OCI-LY7 (cell line): ENCODE measurements around the gene NCOA3. TPM values are rescaled to one million over a fixed set of nuclear protein-coding genes. Genes with fewer than 3 reads are reported as not detected.

Experiments used
- Bru-seq: library from RNA; stranded (reverse); fragments of 400-500 nt; gene quantifications from one replicate; lab custom pipeline; 2021; lab: Mats Ljungman, UMichigan
- BruChase-seq, 2 experiments: library from RNA; stranded (reverse); fragments of 400-500 nt; gene quantifications; one replicate each; lab custom pipeline; 2021; lab: Mats Ljungman, UMichigan
- BruUV-seq: library from RNA; stranded (reverse); fragments of 400-500 nt; replicated peaks from 2 replicates; lab custom pipeline; 2021; lab: Mats Ljungman, UMichigan
- CTCF ChIA-PET: fragments of 300-600 bp; sonication (Branson Sonifier 250); formaldehyde crosslinking; loops from one replicate; lab custom pipeline; 2022; ENCODE audit warnings: antibody characterized with exemption; ENCODE audit not compliant: unreplicated experiment; lab: Charles Lee
- POLR2A ChIA-PET: fragments of 300-600 bp; sonication (Branson Sonifier 250); formaldehyde crosslinking; loops from one replicate; lab custom pipeline; 2022; ENCODE audit warnings: antibody characterized with exemption; lab: Charles Lee
- DNase-seq: peaks from one replicate; pipeline ENCODE4 v3.0.0-alpha.2; 2015; ENCODE audit warnings: low spot score
- H2AFZ ChIP-seq: fragments of 200-600 bp; sonication (generic), shearing (Covaris generic); 2 replicates; pipeline ENCODE4 v1.6.1; 2014; ENCODE audit warnings: mild to moderate bottlenecking, antibody characterized with exemption, low read length, moderate library complexity
- H3K27ac ChIP-seq: fragments of 200-600 bp; sonication (generic); 2 replicates; pipeline ENCODE4 v1.5.1; 2014; ENCODE audit warnings: mixed run types, low read depth, mild to moderate bottlenecking, moderate library complexity, low read length, inconsistent platforms; ENCODE audit not compliant: poor library complexity, severe bottlenecking
- H3K36me3 ChIP-seq: fragments of 200-600 bp; sonication (generic); 2 replicates; pipeline ENCODE4 v1.6.1; 2014; ENCODE audit warnings: mild to moderate bottlenecking, antibody characterized with exemption, low read length, moderate library complexity, mixed read lengths; ENCODE audit not compliant: insufficient read depth
- H3K4me1 ChIP-seq: fragments of 200-600 bp; sonication (generic); 2 replicates; pipeline ENCODE4 v1.5.1; 2014; ENCODE audit warnings: mild to moderate bottlenecking, low read length; ENCODE audit not compliant: insufficient read depth, poor library complexity, severe bottlenecking
- H3K4me2 ChIP-seq: fragments of 200-600 bp; sonication (generic); 2 replicates; pipeline ENCODE4 v1.6.1; 2014; ENCODE audit warnings: mild to moderate bottlenecking, low read length
- H3K4me3 ChIP-seq: fragments of 200-600 bp; sonication (generic); 2 replicates; pipeline ENCODE4 v1.5.1; 2014; ENCODE audit warnings: mild to moderate bottlenecking, low read depth, low read length; ENCODE audit not compliant: poor library complexity, severe bottlenecking
- H3K79me2 ChIP-seq: fragments of 200-600 bp; sonication (generic); 2 replicates; pipeline ENCODE4 v1.6.1; 2016; ENCODE audit warnings: low read depth, mild to moderate bottlenecking, low read length, moderate library complexity, mixed read lengths; ENCODE audit not compliant: insufficient read depth
- H3K9me2 ChIP-seq: fragments of 200-600 bp; sonication (generic); 2 replicates; pipeline ENCODE4 v1.6.1; 2016; ENCODE audit warnings: mild to moderate bottlenecking, low read length, mixed read lengths; ENCODE audit not compliant: insufficient read depth
- H3K9me3 ChIP-seq: fragments of 200-600 bp; sonication (generic); 2 replicates; pipeline ENCODE4 v1.6.1; 2014; ENCODE audit warnings: mild to moderate bottlenecking, mixed run types, low read length, mixed read lengths
- H4K20me1 ChIP-seq: fragments of 200-600 bp; sonication (generic); 2 replicates; pipeline ENCODE4 v1.6.1; 2014; ENCODE audit warnings: mild to moderate bottlenecking, antibody characterized with exemption, low read length, moderate library complexity, mixed read lengths; ENCODE audit not compliant: insufficient read depth
- CTCF ChIP-seq: fragments of 200-600 bp; sonication (generic); conservative IDR thresholded peaks from 2 replicates; pipeline ENCODE4 v1.5.1; 2014; ENCODE audit warnings: mild to moderate bottlenecking, antibody characterized with exemption, low read length, moderate library complexity, mixed read lengths
- EZH2phosphoT487 ChIP-seq: fragments of 200-600 bp; sonication (generic); IDR thresholded peaks from 2 replicates; pipeline ENCODE4 v1.6.1; 2018; ENCODE audit warnings: low read depth, borderline replicate concordance, mild to moderate bottlenecking, mixed run types, antibody characterized with exemption, low read length, moderate library complexity, mixed read lengths
- intact Hi-C: fragments of 100-400 bp; cut with micrococcal nuclease; formaldehyde crosslinking; loops from one replicate; pipeline ENCODE4 v1.10.0; 2022; ENCODE audit not compliant: unreplicated experiment
- long read RNA-seq: library from polyadenylated mRNA; stranded (forward); transcript quantifications from one replicate; pipeline ENCODE4 v2.0.0, GENCODE V29; 2022
- total RNA-seq, 2 experiments: library from RNA; depleted of rRNA in 1 of 2; stranded (reverse); fragments of >200 nt in 1 of 2; shearing (Covaris generic) in 1 of 2; gene quantifications; 2 replicates each; pipeline ENCODE4 v1.2.3, GENCODE V29; 2014 to 2022

Gene NCOA3
- total RNA-seq (2014; rRNA removed; shearing (Covaris generic)) (45.4 and 50.5 TPM in 2 replicates), total RNA-seq (2022) (75.6 and 86.5 TPM in 2 replicates), Bru-seq, nascent RNA (percentile 96 among the genes with signal in this experiment), BruChase-seq, experiment 1, labeled RNA remaining after a 6-hour chase (percentile 94 among the genes with signal in this experiment), BruChase-seq, experiment 2, labeled RNA remaining after a 2-hour chase (percentile 95 among the genes with signal in this experiment)
- long read RNA-seq, full-length matches to known transcripts = 4 of 67 reads
- long read RNA-seq, partial matches to known transcripts = 26 of 67 reads
- long read RNA-seq, other reads (novel, unspliced or antisense) = 37 of 67 reads

GRCh38 chr20:47501482-47502270, at the start of gene NCOA3:
Gene NCOA3 (plus strand): TSS chr20:47501887. CDS start chr20:47622248, 120,361 bp downstream.
- POLR2A ChIA-PET = interaction anchor here (0.5 to 4.1 kb wide), 23 partner anchors 8 to 240 kb away, joined by 3 to 47 read pairs (median 5); no protein-coding TSS in a partner anchor
- Histone ChIP-seq H3K4me3 (peak within 1 kb of the TSS; percentile 82), H3K9me2 (no peaks in the 10 kb centered on the region), H3K9me3 (no peaks in the 10 kb centered on the region), H3K79me2 (peaks cover 64% of the 10 kb centered on the region), H4K20me1 (peaks cover 14% of the 10 kb centered on the region; the same call in 1 of the 2 replicates), H3K4me2 (peak within 1 kb of the TSS; percentile 83), H3K4me1 (peaks cover 49% of the 10 kb centered on the region), H2AFZ (peak within 1 kb of the TSS; percentile 32; the same call in 1 of the 2 replicates), H3K36me3 (peaks cover 12% of the 10 kb centered on the region), H3K27ac (peak within 1 kb of the TSS; percentile 80)
- peak; percentile 98 for DNase-seq
- BruUV-seq = no TSS peak
- TF ChIP-seq EZH2phosphoT487 (no peak), CTCF (peak; percentile 45)
- CTCF ChIA-PET = interaction anchor here (0.8 to 1.8 kb wide), 3 partner anchors 8 to 119 kb away, joined by 3 to 8 read pairs (median 3); no protein-coding TSS in a partner anchor
- intact Hi-C loops = loop anchor here (1.0 to 5.0 kb wide), 7 partner anchors 14 to 229 kb away; no protein-coding TSS in a partner anchor

DNA sequence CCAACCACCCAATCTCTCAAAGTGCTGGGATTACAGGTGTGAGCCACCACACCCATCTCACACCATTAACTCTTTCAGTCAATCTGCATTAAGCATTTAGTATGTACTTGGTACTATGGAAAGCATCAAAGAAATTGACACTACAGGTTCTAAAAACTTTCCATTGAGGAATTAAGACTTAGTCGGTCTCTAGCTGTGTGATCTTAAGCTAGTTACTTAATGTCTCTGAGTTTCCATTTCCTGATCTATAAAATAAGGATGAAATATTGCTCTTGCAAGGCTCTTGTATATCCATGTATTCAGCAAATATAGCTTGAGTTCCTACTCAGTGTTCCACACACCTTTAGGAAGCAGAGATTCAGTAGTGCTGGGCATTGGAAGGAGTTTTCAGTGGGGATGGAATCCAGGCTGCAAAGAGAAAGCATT, 48.9 kb upstream of the NCOA3 start:
- POLR2A ChIA-PET = interaction anchor here (0.5 to 7.7 kb wide), 17 partner anchors 8 to 176 kb away, joined by 3 to 60 read pairs (median 5); partner anchors contain the start of gene NCOA3
- Histone ChIP-seq H3K4me1 (peaks cover 66% of the 10 kb centered on the region), H4K20me1 (no peaks in the 10 kb centered on the region), H3K9me3 (no peaks in the 10 kb centered on the region), H3K9me2 (no peaks in the 10 kb centered on the region), H3K4me2 (peak overlapping the region; percentile 50), H3K36me3 (no peaks in the 10 kb centered on the region), H3K79me2 (no peaks in the 10 kb centered on the region), H3K4me3 (no peak overlapping the region), H2AFZ (peak overlapping the region; percentile 82), H3K27ac (peak overlapping the region; percentile 46)
- DNase-seq = no peak
- BruUV-seq = no TSS peak
- intact Hi-C loops = loop anchor here (1.0 to 5.0 kb wide), 2 partner anchors 37 to 50 kb away; partner anchors contain the start of gene NCOA3
- TF ChIP-seq CTCF = no peak
- TF ChIP-seq EZH2phosphoT487 = no peak
- CTCF ChIA-PET = interaction anchor here (1.1 to 1.2 kb wide), 2 partner anchors 14 to 18 kb away, joined by 3 to 5 read pairs; no protein-coding TSS in a partner anchor
